OCI-LY3 (cell line): ENCODE measurements around the gene SBNO2.

Experiments
- H2AFZ ChIP-seq: fragments of 200-600, 300-600 bp; shearing (Covaris generic); 2 replicates; pipeline ENCODE4 v1.6.0; 2014; ENCODE audit warnings: antibody characterized with exemption, low read depth, low read length
- H3K27ac ChIP-seq: fragments of 200-600, 300-600 bp; sonication (generic); 2 replicates; pipeline ENCODE4 v1.5.1; 2014; ENCODE audit warnings: mild to moderate bottlenecking, low read length, moderate library complexity, mixed read lengths
- H3K27me3 ChIP-seq: fragments of 200-600, 300-600 bp; sonication (generic); 2 replicates; pipeline ENCODE4 v1.6.1; 2014; ENCODE audit warnings: low read depth, low read length, mixed read lengths
- H3K36me3 ChIP-seq: fragments of 200-600, 300-600 bp; sonication (generic); replicated peaks from 2 replicates; pipeline ENCODE3; 2014; ENCODE audit warnings: low read depth, low read length, mixed read lengths
- H3K4me1 ChIP-seq: fragments of 300-600, 200-600 bp; sonication (generic); 2 replicates; pipeline ENCODE4 v1.6.1; 2014; ENCODE audit warnings: low read length, mixed read lengths
- H3K4me2 ChIP-seq: fragments of 200-600, 300-600 bp; sonication (generic); 2 replicates; pipeline ENCODE4 v1.6.1; 2014; ENCODE audit warnings: low read length, mixed read lengths
- H3K4me3 ChIP-seq: fragments of 300-600, 200-600 bp; sonication (generic); 2 replicates; pipeline ENCODE4 v1.5.1; 2014; ENCODE audit warnings: antibody characterized with exemption, mild to moderate bottlenecking, low read length, moderate library complexity
- H3K79me2 ChIP-seq: fragments of 300-600, 200-600 bp; shearing (Covaris generic); 2 replicates; pipeline ENCODE4 v1.6.1; 2014; ENCODE audit warnings: mild to moderate bottlenecking, low read length, mixed read lengths
- H3K9ac ChIP-seq: fragments of 300-600, 200-600 bp; shearing (Covaris generic); 2 replicates; pipeline ENCODE4 v1.6.0; 2014; ENCODE audit warnings: mild to moderate bottlenecking, low read length, moderate library complexity
- H3K9me3 ChIP-seq: fragments of 200-600, 300-600 bp; shearing (Covaris generic); 2 replicates; pipeline ENCODE4 v1.6.1; 2014; ENCODE audit warnings: low read length, mixed read lengths; ENCODE audit not compliant: insufficient read depth
- H4K20me1 ChIP-seq: fragments of 200-600, 300-600 bp; sonication (generic); 2 replicates; pipeline ENCODE4 v1.6.1; 2016; ENCODE audit warnings: low read length, mixed read lengths; ENCODE audit not compliant: insufficient read depth
- CTCF ChIP-seq: fragments of 200-600, 300-600 bp; sonication (generic); IDR thresholded peaks from 2 replicates; pipeline ENCODE4 v1.5.1; 2014; ENCODE audit warnings: antibody characterized with exemption, low read length, low read depth
- EZH2phosphoT487 ChIP-seq: fragments of 200-600 bp; shearing (Covaris generic); IDR thresholded peaks from 2 replicates; pipeline ENCODE4 v1.6.1; 2018; ENCODE audit warnings: antibody characterized with exemption, mixed run types, low read depth

SBNO2 gene

GRCh38 chr19:1218751-1219567, 44.9 kb upstream of the SBNO2 start:
- Histone ChIP-seq H3K4me2 (no peak overlapping the region), H3K27ac (no peak overlapping the region), H3K9me3 (no peaks in the 10 kb centered on the region), H3K4me3 (no peak overlapping the region), H3K79me2 (peaks cover 45% of the 10 kb centered on the region), H4K20me1 (peaks cover 46% of the 10 kb centered on the region), H3K9ac (no peak overlapping the region), H2AFZ (no peak overlapping the region), H3K36me3 (peaks cover 7% of the 10 kb centered on the region), H3K27me3 (no peaks in the 10 kb centered on the region), H3K4me1 (peaks cover 3% of the 10 kb centered on the region; the same call in 1 of the 2 replicates)
- TF ChIP-seq EZH2phosphoT487 (no peak), CTCF (no peak)

- H3K27me3 ChIP-seq: no peaks in the 10 kb centered on the region
- no peak for TF ChIP-seq CTCF
- no peak for TF ChIP-seq EZH2phosphoT487
Measured at GRCh38 chr19:1217366-1217765, 43.3 kb upstream of the SBNO2 start.

GRCh38 chr19:1216756-1217155, 42.7 kb upstream of the SBNO2 start:
- peaks cover 65% of the 10 kb centered on the region for H3K79me2 ChIP-seq
- peaks cover 17% of the 10 kb centered on the region for H3K36me3 ChIP-seq
- no peak overlapping the region for H3K4me2 ChIP-seq

More at GRCh38 chr19:1217366-1217765, 43.3 kb upstream of the SBNO2 start:
- Histone ChIP-seq H3K4me3 (no peak overlapping the region), H3K36me3 (peaks cover 14% of the 10 kb centered on the region), H3K9ac (no peak overlapping the region), H3K4me2 (no peak overlapping the region), H3K79me2 (peaks cover 59% of the 10 kb centered on the region), H3K9me3 (no peaks in the 10 kb centered on the region), H4K20me1 (peaks cover 52% of the 10 kb centered on the region), H3K27ac (no peak overlapping the region), H2AFZ (no peak overlapping the region), H3K4me1 (peaks cover 11% of the 10 kb centered on the region; the same call in 1 of the 2 replicates)

More at GRCh38 chr19:1216756-1217155, 42.7 kb upstream of the SBNO2 start:
- H3K27ac ChIP-seq: no peak overlapping the region
- H4K20me1 ChIP-seq: peaks cover 54% of the 10 kb centered on the region
- no peaks in the 10 kb centered on the region for H3K9me3 ChIP-seq
- no peaks in the 10 kb centered on the region for H3K27me3 ChIP-seq
- H2AFZ ChIP-seq: no peak overlapping the region
- H3K9ac ChIP-seq: no peak overlapping the region
- TF ChIP-seq EZH2phosphoT487: no peak
- no peak for TF ChIP-seq CTCF
- peaks cover 11% of the 10 kb centered on the region; the same call in 1 of the 2 replicates for H3K4me1 ChIP-seq
- no peak overlapping the region for H3K4me3 ChIP-seq
